HUDEP-2 (cell line): ENCODE data around the gene CADPS.
"Not testable (repeated sequence)": the region's sequence is repeated elsewhere in the genome, so short reads cannot be mapped to it uniquely, and the experiment has no call there.

Source experiments
- DNase-seq, 76 experiments: peaks; one replicate each; lab custom pipeline; 2025; ENCODE audit not compliant: unreplicated experiment in 76 of 76; lab: John Stamatoyannopoulos, UW

The CADPS gene

DNA sequence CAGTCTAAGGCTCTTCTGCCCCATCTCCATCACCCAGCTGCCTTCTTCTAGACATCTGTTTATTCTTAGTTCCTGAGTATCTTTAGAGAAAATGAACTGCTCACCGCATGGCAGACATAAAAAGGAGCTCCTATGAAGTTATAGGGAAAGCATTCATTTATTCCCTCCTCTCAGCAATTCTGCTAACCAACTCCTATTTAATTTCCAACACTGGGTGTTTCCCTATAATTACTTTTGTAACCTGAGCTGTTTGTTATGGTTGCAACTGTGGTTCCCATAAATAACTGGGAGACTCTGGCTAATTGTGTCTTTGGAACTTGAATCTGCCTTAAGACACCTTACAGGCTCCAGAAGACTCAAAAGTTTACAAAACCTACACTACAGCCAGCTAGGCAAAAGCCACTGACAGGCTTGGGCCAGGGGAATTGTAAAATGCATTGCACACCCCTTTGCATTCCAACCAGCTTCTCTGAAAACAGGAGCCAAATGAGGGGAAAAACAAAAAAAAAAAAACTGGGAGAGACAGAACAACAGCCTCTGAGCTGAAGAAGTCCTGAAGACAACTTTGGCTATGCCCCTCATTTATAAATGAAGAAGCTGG lies 270.4 kb downstream of the CADPS start:
- no peak for DNase-seq

DNA sequence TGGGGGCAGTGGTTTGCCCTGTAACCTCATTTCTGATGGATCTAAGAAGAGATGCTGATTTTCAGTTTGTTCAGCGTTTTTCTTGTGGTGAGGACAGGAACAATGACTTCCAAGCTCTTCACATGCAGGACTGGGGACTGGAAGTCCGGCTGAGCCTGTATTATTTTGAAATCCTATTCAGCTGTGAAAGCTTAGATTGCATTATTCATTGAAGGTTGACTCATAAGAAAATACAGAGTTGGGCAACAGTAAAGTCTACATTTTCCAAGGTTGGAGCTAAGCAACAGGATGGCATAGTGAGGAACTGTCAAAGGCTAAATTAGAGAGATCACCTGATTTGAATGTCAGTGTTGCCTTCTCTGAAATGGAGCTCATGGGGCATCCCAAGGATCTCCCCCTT lies 270.9 kb downstream of the CADPS start:
- DNase-seq = no peak

DNA sequence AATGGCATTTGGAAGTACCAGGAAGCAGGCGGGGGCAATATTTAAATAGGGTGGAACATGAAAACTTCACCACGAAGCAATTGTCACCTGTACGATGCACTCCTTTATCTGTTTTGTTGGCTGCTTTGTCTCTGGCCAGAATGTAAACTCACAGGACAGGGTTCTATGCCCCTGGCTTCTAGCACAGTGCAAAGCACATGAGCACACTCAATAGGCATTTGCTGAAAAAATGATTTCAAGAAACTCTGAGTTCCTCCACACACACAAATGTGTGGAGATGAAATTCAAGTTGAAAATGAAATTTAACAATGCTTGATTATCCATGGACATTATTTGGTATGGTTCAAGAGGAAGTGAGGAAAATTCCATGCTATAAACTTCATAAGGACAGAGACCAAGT lies 272.2 kb downstream of the CADPS start:
- DNase-seq = no peak

DNA sequence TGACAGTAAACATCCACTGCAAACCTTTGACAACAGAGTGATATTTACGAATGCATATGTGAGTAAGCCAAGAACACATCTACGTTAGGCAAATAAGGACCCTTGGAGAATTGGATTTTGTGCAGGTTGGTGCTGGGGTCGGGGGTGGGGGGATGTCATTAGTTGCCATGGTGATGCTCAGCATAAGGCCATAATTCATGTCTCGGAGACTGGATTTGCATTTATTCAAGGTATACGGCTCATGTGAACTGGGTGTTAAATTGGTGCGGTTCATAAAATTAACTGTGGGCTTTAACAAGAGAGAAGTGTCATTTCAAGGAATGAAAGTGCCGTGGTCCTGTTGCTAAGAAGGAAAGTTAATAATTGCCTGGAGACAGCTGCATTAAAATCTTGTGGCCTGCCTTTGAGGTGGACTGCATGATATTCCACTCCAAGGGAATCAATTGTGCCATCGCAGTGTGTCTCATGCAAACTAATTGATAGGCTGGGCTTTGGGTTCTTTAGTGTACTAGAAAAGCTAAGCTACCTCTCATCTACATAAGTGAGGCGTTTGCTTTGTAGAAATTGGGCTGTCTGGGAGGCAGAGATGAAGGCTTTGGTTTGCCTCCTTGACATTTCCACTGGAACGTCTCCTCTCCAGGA lies 273.0 kb downstream of the CADPS start:
- no peak for DNase-seq

DNA sequence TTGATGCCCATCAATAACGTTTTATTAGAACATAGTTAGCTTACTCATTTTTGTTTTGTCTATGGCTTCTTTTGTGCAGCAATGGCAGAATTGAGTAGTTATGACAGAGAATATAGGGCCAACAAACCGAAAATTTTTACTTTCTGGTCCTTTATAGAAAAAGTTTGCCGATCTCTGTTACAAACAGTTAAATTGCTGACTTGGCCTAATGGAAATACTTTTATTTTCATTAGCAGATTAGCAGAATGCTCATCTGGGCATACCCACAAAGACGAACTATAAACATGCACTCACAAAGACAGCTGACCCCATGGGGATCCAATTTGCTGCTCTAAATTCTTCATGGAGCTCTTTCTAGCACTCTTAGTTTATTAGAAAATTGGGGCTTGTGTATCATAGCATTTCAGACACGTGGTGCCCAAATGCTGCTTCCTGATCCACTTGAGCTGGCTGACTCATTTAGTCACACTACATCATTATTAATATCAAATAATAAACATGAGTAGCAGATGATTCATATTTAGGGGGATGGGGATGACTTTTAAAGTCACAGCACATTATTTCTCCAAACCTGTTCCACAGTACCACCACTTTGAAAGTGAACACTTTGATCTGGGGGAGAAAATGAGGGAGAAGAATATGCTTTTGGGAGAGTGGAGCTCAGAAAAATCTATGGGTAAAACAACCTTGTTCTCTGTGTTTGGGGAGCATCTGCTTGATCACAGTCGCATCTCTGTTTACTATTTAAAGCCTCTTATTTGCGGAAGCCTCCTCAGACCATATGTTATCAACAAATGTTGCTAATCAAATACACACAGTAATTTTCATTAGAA lies 273.8 kb downstream of the CADPS start:
- no peak for DNase-seq

DNA sequence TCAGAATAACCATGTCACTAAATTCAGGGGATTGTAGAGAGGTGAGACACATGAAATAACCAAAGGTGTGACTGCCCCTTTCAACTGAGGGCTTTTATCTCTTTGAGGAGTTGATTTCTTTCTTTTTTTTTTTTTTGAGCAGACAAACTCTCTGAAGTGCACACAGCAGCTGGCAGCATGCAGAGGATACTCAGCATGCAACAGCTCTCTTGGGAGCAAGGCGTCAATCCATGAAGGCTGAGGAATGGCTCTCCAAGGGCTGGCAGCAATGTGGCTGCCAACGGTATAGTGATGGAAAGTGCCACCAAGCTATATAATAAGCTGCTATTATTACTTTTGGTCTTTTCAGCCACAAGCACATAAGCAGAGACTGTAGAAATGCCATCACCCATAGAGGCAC lies 275.2 kb downstream of the CADPS start:
- no peak for DNase-seq

DNA sequence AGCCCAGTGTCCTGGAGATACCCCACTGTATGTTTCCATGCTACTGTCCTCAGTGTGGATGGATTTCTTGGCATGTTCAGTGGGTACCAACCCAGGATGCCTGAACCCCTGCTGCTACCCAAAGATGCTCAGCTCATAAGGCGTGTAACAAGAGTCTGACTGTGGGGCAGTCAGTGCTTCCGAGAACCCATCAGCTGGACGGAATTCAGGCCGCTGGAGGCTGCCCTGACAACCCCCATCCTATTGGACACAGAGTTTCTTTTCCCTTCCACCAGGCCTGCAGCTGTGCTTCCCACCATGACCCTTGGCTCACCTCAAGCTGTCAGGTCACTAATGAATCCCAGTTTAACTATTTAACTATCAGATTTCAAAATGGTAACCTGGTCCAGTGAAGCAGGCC lies 277.7 kb downstream of the CADPS start:
- no peak for DNase-seq

DNA sequence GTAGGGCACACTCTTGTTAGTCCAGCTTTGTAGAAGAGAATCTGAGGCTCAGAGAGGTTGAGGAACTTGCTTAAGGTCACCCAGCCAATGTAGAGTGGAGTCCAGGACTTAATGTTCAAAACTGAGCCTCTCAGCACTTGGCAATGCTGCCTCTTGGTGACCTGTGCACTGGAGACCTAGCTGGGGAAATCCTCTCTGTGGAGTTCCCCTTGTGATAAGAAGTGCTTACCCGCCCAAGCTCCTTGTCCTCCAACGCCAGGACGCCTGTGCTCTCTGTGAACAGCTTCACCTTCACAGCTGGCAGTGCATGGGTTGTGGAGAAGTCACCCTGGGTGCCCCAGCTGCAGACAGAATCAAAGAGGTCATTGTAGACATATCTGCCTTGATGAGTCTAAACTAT lies 282.8 kb downstream of the CADPS start:
- no peak for DNase-seq

DNA sequence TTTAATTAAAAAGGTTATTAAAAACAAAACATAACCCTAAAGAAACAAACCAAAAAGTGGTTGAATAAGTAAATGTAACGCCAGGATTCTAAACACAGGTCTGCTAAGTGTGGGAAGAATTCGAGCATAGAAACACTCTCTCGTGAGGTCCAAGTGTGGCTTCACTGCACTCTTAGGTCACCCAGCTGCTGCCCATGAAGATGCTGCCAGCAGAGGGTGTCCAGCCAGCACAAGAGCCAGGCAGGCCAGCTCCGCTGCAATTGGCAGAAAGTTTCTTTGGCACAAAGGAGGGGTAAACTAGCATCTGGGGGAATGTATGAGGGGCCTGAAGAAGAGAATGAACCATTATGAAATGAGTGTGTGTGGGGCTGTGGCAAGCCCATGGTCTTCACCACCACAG lies 286.1 kb downstream of the CADPS start:
- no peak for DNase-seq

DNA sequence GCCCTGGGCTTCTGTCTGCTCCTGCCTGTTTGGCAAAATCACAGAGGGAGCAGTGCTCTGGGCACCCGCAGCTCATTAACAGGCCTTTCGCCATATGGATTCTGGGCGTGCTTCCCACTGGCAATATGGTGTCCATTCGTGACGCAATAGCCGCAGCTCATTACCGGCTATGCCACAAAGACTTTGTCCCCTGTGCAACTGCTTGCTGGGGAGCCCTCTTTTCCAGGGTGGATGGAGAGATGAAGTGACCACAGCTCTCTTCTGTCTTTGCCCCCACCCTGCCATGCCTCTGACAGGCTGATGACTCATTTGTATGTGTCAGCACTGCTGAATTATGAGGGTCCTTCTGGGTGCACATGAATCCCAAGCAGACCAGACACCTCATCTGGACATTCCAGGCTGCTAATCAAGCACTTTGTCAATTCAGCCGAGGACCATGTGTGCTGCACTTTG lies 287.6 kb downstream of the CADPS start:
- no peak for DNase-seq

DNA sequence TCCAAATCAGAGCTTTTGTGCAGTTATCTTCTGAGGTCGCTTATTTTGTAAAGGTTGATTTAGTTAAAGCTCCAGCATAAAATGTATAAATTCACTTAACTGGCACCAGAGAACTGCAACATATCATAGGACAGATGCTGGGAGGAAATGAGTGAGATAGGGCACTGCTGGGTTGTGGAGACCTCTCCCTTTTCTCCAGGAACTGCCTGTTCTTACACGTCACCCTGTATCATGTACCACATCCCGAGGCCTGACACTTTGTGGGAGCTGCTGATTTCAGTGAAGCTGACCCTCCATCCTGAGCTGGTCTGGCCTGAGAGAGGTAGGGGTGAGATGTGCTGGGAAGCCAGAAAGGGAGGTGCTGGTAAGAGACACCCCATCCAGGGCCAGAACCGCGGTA lies 288.0 kb downstream of the CADPS start:
- no peak for DNase-seq

DNA sequence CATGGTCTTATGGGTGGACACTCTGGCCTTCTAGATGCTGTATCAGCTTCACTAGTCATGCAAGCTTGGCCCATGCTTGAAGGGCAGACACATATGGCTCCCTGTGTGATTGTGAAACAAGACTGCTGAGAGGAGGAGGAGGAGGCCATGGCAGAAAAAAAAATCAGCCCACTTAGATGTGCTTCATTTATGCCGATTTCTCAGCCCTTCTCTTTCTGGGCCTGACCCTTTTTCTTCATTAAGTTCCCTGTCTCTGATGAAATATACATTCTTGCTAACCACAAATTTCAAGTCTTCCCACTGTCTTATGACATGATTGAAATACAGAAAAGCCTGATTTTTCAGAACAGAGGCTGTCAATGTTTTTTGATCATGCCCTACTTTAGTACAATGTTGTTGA lies 288.9 kb downstream of the CADPS start:
- no peak for DNase-seq

DNA sequence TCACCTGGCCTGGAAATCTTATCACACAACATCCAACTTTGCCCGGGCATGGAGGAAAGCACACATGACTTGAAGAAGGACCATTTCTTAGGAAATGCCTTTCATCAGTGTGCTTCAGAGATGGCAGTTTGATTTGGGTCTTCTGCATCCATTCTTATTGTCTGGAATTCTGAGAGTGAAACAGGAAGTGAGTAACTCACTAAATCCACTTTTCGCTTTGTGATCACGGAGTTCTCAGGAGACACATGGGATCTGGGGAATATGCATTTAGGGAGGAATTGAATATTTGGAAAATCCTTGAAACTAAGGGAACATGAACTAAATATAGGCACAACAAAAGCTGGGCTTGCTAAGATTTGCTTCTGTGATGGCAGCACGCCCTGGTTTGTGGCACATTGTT lies 289.4 kb downstream of the CADPS start:
- DNase-seq = no peak

DNA sequence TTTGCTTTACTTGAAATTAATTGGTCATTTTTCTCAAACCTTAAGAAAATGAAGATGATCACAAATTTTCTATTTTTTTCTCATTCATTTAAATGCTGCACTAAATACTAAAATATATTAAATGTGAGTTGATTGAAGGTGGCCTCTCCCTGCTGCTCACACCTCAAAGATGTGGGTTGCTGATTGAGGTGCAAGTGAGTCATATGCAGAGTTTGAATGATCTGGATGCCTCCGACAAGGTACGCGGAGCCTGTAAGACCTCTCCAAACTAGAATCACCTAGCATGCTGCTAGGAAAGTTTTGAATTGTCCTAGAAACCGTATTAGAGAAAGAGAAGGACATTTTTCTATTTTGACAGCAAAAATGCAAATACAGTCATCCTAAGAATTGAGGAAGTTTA lies 290.6 kb downstream of the CADPS start:
- no peak for DNase-seq

DNA sequence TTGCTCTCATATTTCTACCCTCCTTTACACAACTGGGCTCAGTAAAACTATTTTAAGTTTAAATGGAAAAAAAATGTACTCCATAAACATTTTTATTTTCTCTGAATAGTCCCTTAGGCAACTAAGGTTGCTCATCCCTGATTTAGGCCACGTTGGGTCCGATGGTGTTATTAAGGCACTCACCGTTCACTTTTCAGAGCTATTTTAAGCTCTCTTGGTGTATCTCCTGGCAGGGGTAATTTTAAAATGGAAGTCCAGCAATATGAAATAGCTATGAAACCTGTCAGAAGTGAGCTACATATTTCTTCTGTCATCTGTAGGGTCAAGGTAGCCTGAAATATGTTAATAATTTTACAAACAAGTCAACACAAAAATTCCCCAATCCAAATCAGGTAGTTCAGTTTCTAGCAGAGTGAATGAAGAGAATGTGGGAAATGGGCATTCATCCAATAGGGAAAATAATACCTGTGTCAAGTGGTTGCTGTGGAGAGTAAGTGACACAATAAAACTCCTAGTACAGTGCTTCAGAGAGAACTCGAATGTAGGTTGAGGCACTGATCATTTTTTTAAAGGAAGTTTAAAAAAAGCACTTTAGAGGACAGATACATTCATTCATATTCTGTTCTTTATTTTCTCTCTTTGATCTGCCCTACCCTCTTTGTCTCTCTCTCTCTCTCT lies 292.6 kb downstream of the CADPS start:
- DNase-seq = no peak

DNA sequence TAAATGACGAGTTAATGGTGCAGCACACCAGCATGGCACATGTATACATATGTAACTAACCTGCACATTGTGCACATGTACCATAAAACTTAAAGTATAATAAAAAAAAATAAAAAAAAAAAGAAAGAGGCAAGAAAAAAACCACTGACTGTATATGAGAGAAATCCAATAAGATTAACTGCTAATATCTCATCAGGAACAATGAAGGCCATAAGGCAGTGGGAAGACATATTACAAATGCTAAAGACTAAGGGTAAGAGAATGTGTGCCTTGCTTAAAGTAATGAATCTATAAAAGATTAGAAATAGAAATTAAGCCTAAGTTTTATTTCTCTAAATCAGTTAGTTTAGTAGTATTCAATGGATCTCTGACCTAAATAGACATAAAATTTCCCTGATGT lies 294.7 kb downstream of the CADPS start:
- DNase-seq = not testable (repeated sequence)

DNA sequence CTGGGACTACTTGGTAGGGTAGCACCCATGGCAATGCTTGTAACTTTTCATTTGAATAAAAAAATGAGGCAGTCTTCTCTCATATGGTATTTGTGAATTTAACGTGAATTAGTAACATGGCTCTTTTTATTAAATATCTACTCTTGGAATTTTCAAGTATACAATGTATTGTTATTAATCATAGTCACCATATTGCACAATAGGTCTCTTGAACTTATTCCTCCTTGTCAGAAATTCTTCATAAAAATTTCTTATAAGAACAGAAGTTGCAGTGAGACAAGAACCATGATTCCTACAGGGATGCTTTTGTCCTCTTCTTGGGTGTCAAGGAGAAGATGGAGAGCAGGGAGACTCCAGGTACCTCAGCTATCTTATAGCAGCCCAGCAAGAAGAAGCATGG lies 298.1 kb downstream of the CADPS start:
- DNase-seq = no peak

DNA sequence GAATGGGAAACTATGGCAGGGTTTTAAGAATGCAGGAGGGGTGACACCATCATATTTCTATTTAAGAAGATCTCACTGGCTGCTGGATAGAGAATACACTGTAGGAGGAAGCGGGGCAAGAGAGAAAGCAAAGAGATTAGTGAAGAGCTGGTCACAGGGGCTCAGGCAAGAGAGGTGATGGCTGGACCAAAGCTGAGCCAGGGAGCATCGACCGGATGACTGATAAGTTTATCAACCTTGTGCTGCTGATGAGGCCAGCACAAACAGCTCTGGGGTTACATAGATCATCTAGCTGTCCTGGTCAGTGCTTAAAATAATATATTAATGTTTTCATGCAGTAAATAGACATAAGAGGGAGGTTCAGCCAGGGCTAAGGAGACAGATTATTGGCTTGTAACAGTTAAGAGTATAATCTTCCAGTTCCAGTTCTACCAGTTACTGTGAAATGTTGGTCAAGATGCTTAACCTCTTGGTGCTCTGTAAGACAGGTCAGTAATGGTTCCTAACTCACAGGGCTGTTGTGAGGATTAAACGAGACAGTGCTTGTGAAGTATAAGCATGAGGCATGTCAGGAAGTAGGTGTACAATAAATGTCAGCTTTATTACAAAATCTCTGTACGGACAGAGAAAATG lies 300.8 kb downstream of the CADPS start:
- DNase-seq = no peak

DNA sequence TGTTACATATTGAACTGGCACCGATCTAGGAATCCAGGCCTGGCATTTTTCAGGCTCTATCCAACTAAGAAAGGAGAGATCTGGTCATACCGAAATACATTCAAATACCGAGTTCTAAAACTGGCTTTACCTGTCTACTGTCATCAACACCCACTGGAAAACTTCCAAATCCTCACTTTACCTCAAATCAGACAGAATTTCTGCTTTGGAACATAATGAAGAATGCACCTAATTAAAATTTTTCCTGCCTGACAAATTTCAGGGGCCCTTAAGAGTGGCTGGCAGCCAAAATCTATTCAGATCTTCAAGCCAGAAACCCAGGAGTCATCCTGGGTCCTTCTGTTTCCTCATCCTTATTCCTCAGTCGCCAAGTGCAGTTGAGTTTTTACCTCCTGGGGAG lies 303.3 kb downstream of the CADPS start:
- no peak for DNase-seq

DNA sequence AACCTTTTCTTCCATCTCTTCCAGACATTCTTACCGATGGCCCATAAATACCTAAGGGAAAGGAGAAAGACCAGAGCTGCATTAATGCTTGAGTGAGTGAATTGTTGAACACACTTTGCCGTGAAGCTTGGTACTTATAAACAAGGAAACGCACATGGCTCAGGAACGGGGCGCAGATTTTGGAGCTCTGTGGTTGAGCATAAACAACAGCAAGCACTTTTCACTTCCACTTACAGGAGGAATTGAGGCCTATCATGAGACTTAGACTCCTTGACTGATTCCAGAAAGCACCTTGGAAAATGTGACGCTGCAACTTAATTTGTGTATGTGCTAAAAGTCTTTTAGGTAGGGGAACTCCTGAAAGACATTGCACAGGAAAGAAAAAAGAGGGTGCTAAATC lies 304.3 kb downstream of the CADPS start:
- no peak for DNase-seq

DNA sequence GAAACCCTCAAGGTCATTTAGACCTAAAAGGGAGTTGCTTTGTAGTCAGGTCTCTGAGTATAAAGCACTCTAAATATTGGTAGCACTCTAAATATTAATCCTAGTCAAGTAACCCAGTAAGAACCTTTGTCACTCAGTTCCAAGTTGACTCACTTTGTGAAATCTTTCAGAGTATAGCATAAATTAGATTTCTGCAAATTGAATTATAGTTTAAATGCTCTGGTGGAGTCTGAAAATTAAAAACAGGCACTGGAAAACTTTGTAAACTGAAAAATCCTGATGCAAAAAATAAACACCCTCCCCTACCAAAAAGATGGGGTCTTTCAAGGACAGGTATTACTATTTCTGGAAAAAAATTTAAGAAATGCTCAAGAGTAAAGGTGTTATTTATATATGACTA lies 305.6 kb downstream of the CADPS start:
- DNase-seq = no peak
